IPS-15b (cell line): ENCODE measurements around the gene OS9.

Source experiments
- H3K27me3 ChIP-seq: one replicate; pipeline ENCODE4 v1.6.1; 2013; ENCODE audit warnings: low read length; ENCODE audit not compliant: control insufficient read depth, insufficient read depth
- H3K36me3 ChIP-seq: one replicate; pipeline ENCODE4 v1.6.1; 2013; ENCODE audit warnings: low read length; ENCODE audit not compliant: control insufficient read depth, insufficient read depth
- H3K4me1 ChIP-seq: one replicate; pipeline ENCODE4 v1.6.1; 2013; ENCODE audit warnings: mild to moderate bottlenecking, low read length; ENCODE audit not compliant: control insufficient read depth, insufficient read depth
- H3K4me3 ChIP-seq: one replicate; pipeline ENCODE4 v1.5.1; 2013; ENCODE audit warnings: low read depth, low read length
- H3K9ac ChIP-seq: one replicate; pipeline ENCODE4 v1.6.1; 2013; ENCODE audit warnings: low read depth, mild to moderate bottlenecking, low read length
- H3K9me3 ChIP-seq: one replicate; pipeline ENCODE4 v1.6.1; 2013; ENCODE audit warnings: mild to moderate bottlenecking, low read length; ENCODE audit not compliant: control insufficient read depth, insufficient read depth

The OS9 gene

DNA sequence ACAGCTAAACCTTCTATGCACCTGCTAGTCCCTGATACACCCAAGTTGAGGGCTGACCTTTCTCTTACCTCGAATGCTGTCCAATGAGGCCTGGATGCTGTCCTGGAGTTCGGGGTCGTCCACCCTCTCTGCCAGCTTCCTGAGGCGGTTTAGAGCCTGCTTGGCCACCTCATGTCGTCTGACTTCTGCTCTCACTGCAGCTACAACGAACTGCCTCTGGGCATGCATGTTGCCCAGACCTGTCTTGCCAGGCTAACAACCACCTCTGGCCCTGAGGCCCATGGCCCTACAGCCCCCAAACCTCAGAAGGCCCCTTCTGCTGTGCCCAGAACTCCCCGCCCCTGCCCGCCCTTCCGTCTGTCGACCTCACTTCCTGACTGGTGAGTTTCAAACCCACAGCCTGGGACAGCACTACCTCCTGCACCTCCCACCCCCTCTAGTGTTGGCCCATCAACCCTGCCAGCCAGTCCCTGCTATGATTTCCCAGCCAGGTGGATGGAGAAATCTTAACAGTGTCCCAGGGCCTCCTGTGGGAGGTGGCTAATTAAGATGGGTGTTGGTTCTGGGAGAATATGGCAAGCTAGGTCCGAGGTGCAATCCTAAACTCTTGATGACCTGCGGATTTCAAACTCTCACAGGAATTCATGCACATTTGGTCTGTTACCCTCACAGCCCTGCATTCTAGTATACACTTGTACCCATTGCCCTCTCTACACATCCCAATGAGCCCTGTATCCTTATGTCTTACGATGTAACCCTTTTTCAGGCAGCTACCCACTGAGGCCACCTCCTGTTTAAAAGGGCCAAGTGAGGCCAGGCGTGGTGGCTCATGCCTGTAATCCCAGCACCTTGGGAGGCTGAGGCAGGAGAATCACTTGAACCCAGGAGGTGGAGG lies 48.2 kb downstream of the OS9 start:
- Histone ChIP-seq H3K27me3 (peaks cover 51% of the 10 kb centered on the region), H3K36me3 (peaks cover 5% of the 10 kb centered on the region), H3K9ac (no peak overlapping the region), H3K4me1 (peaks cover 3% of the 10 kb centered on the region), H3K4me3 (peak overlapping the region; percentile 26), H3K9me3 (no peaks in the 10 kb centered on the region)

DNA sequence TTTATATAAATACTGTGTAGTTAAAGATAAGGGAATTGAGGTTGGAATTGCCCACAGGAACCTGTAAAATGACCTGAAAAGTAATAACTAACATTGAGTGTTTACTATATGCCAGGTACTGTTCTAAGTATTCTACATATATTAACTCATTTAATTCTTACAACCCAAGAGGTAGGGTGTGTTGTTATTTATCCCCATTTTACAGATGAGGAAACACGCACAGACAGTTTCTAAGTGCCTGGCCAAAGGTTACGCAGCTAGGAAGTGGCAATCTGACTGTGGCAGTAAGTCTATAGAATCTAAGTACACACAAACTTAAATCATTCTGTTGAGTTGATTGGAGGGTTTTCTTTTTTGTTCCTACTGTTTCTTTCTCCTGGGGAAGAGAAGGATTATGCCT lies 49.8 kb downstream of the OS9 start:
- Histone ChIP-seq H3K9me3 (no peaks in the 10 kb centered on the region), H3K9ac (no peak overlapping the region), H3K27me3 (peaks cover 41% of the 10 kb centered on the region), H3K36me3 (peaks cover 19% of the 10 kb centered on the region), H3K4me3 (no peak overlapping the region), H3K4me1 (peaks cover 3% of the 10 kb centered on the region)

DNA sequence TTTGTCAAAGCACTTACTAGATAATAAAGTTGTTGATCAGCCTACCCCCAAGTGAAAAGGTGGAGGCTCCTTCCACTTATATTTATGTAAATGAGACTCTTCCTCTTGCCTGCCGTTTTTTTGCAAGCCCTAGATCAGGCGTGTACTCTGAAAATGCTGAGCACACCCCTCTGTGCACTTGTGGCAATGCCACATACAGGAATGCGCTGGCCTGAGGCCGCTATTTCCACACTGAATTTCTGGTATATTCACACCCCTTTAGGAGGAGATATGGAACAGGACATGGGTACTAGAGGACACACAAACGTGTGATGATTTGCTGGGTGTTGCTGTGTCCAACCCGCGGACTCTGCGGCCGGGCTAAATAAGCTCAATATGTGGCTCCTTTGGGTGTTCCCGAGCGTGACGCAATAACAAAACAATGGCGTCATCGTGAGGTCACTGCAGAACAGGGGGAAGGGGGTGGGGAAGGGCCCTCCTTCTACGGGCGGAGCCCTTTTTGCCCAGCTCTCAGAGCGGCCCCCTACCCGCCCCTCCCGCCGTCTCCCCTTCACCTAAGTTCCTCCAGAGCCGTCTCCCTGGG lies 50.4 kb downstream of the OS9 start:
- peaks cover 19% of the 10 kb centered on the region for H3K36me3 ChIP-seq
- H3K9ac ChIP-seq: peak overlapping the region; percentile 28
- peaks cover 3% of the 10 kb centered on the region for H3K4me1 ChIP-seq
- peaks cover 36% of the 10 kb centered on the region for H3K27me3 ChIP-seq
- H3K4me3 ChIP-seq: peak overlapping the region; percentile 90
- H3K9me3 ChIP-seq: no peaks in the 10 kb centered on the region

DNA sequence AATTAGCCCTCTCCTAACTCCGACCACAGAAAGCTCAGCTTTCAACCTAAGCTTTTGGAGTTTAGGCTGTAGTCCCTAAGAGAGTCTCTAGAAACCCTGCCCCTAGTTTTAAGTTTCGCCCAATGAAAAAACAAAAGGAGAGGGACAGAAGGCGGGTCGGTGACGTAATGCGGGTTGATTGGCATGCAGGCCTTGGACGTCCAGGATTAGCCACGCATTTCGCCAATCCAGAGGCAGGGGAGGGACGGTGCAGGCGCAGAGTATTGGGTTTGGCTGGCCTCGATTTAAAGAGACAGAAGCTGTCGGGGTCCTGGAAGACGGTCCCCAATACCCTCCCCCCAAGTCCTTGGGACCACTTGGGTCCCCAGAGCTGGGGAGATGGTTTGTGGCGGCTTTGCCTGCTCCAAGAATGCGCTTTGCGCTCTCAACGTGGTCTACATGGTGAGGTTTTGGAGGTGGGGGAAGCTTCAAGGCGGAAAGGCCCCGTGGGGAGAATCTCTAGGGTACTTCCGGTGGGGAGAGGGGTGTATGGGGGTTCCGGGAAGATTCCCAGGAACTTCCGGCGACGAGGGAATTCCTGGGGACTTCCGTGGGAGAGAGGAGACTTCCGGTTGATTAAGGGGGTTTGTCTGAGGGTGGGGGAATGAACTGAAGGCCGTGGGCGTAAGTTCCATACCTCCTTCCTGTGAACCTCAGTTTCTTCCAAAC lies 51.0 kb downstream of the OS9 start, which contains the start of gene TSPAN31:
TSPAN31 (plus strand) TSS at position 263 of the 708 bp plus-strand sequence; CDS start at position 379, 116 bp downstream.
- Histone ChIP-seq H3K36me3 (peaks cover 19% of the 10 kb centered on the region), H3K9me3 (no peaks in the 10 kb centered on the region), H3K9ac (peak within 1 kb of the TSS; percentile 67), H3K4me3 (peak within 1 kb of the TSS; percentile 90), H3K27me3 (peaks cover 30% of the 10 kb centered on the region), H3K4me1 (peaks cover 3% of the 10 kb centered on the region)

DNA sequence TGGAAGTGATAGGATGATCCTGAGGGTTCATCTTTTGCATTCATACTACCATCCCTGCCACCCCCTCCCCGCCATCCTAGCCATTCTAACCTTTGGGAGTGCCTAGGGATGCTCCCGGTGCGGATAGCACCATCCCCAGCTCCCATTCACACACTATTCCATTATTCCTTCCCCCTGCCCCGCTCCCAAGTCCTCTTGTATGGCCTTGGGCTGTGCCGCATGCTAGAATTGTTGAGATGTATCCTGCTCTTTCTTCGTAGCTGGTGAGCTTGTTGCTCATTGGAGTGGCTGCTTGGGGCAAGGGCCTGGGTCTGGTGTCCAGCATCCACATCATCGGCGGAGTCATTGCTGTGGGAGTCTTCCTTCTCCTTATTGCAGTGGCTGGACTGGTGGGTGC lies 51.6 kb downstream of the OS9 start:
- Histone ChIP-seq H3K4me1 (peaks cover 3% of the 10 kb centered on the region), H3K36me3 (peaks cover 22% of the 10 kb centered on the region), H3K9me3 (no peaks in the 10 kb centered on the region), H3K27me3 (peaks cover 25% of the 10 kb centered on the region), H3K9ac (peak overlapping the region; percentile 67), H3K4me3 (peak overlapping the region; percentile 90)

DNA sequence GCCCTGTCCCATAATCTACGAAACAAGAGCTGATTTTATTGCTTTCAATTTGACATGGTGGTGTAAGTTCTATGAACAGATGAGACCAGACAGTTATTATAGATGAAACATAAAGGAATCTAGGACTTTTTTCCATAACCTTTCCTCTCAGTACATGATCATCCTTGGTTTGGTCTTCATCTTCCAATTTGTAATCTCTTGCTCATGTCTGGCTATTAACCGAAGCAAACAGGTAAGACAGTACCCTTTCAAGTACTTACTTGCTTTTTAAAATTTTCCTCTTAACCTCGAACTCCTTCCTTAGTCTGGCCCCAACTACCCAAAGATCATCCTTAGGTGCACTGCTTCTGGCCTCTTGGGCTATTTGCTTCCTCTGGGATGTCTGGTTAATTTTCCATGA lies 52.1 kb downstream of the OS9 start:
- H3K27me3 ChIP-seq: peaks cover 19% of the 10 kb centered on the region
- H3K4me1 ChIP-seq: peaks cover 3% of the 10 kb centered on the region
- H3K9ac ChIP-seq: no peak overlapping the region
- H3K9me3 ChIP-seq: no peaks in the 10 kb centered on the region
- H3K4me3 ChIP-seq: peak overlapping the region; percentile 90
- peaks cover 24% of the 10 kb centered on the region for H3K36me3 ChIP-seq

DNA sequence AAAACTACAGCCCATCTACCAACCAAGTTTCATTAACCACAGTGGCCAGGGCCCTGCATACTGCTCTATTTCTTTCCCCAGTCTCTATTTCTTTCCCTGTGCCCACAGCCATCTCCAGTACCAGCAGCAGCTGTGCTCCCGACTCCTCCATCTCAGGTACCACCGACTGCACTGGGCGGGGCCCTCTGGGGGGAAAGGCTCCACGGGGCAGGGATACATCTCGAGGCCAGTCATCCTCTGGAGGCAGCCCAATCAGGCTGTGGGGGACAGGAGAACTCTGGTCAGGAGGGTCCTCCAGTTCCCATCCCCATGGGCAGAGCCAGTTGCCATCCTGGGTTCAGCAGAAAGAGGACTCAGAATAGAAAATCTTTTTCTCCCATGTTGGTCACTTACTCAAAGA lies 55.1 kb downstream of the OS9 start:
- Histone ChIP-seq H3K9me3 (no peaks in the 10 kb centered on the region), H3K9ac (no peak overlapping the region), H3K36me3 (peaks cover 24% of the 10 kb centered on the region), H3K4me1 (peaks cover 13% of the 10 kb centered on the region), H3K27me3 (peaks cover 14% of the 10 kb centered on the region), H3K4me3 (no peak overlapping the region)

DNA sequence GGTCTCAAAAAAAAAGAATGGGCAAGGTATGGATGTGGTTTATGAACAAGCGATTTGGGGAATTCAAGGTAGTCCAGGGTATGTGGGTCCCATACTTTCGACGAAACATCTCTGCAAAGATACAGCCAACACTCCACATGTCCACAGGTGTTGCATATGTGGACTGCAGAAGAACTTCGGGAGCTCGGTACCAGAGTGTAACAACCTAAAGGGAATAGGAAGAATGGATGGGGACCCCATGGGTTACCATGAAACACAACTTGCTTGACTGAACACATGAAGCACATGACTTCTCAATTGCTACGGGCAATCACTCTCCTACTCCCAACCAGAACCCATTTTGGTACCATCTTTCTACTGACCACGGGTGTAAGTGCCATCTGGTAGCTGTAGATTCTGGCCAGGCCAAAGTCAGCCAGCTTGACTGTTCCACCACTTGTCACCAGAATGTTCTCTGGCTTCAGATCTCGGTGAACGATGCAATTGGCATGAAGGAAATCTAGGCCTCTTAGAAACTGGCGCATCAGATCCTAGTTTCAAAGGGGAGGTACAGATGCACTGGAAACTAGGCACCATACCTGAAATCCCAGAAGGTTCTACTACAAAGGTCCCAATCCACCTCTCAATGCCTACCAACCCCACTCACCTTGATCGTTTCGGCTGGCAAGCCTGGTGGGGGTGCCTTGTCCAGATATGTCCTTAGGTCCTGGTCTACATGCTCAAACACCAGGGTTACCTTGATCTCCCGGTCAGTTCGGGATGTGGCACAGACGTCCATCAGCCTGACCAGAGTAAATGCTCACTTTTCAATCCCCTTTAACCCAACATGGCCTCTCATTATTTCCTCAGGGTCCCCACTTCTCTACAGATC lies 56.9 kb downstream of the OS9 start:
- H3K9ac ChIP-seq: peak overlapping the region; percentile 97
- H3K4me3 ChIP-seq: peak overlapping the region; percentile 95
- H3K36me3 ChIP-seq: peaks cover 24% of the 10 kb centered on the region
- H3K27me3 ChIP-seq: peaks cover 15% of the 10 kb centered on the region
- peaks cover 13% of the 10 kb centered on the region for H3K4me1 ChIP-seq
- H3K9me3 ChIP-seq: no peaks in the 10 kb centered on the region

DNA sequence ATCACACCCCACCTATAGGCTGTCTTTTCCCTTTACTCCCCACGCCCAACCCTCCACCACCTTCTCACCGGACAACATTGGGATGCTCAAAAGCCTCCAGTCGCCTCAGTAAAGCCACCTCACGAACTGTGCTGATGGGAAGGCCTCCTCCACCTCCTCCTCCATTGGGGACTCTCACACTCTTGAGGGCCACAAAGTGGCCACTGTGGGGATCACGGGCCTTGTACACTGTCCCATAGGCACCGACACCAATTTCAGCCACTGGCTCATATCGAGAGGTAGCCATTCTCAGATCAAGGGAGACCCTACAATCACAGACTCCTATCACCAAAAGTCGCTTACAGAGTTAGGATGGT lies 57.5 kb downstream of the OS9 start:
- Histone ChIP-seq H3K4me1 (peaks cover 12% of the 10 kb centered on the region), H3K27me3 (peaks cover 21% of the 10 kb centered on the region), H3K9me3 (no peaks in the 10 kb centered on the region), H3K36me3 (peaks cover 24% of the 10 kb centered on the region), H3K4me3 (peak overlapping the region; percentile 95), H3K9ac (peak overlapping the region; percentile 97)

DNA sequence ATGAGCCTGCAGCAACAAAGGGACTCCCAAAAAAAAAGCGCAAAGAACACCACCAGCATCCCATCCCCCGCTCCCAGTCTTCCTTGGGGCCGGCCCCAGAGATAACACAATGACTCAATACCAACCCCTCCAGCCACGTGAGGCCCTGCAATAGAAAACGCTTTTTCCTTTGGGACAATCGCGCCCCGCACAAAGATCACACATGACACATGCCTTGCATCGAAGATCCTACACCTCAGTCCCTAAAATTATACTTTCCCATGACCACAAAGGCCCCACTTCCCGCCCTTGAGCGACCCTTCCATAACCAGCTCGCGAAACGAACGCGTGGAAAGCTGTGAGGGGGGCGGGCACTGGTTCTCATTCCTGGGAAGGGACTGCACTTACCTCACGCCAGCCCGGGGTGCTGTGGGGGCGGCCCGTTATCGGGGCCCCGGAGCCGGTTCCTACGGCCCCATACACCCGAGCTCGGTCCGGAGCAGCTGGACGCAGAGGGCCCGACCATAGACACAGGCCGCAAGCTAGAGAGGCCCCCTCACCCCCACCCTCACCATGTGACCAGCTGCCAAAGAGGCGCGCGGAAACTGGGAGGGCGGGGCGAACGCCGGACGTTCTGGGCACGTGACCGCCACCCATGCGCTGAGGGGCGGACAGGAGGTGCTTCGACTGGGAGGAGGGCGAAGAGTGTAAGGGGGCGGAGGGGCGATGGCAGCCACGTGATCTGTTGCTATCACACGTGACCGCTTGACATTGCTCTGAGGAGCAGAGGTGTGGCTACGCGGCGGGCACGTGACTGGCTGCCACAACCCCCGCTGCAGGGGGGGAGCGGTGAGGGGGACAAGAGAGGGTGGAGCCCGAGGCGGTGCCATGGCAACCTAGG lies 58.1 kb downstream of the OS9 start, which contains the start of gene CDK4:
CDK4 (minus strand) TSS at position 523 of the 880 bp plus-strand sequence. CDS start 593 bp downstream, outside the sequence.
- H3K9ac ChIP-seq: peak within 1 kb of the TSS; percentile 97
- H3K9me3 ChIP-seq: no peaks in the 10 kb centered on the region
- peaks cover 20% of the 10 kb centered on the region for H3K36me3 ChIP-seq
- H3K4me3 ChIP-seq: peak within 1 kb of the TSS; percentile 95
- peaks cover 27% of the 10 kb centered on the region for H3K27me3 ChIP-seq
- H3K4me1 ChIP-seq: peaks cover 14% of the 10 kb centered on the region
